Type B pancreatic cell (in vitro differentiated cells): Measurements from ENCODE around the gene CHCT1. TPM values are rescaled to one million over a fixed set of nuclear protein-coding genes. Genes with fewer than 3 reads are reported as not detected.

Source experiments
- DNase-seq: peaks from one replicate; pipeline ENCODE4 v3.0.0; 2021; ENCODE audit warnings: mixed read lengths; ENCODE audit not compliant: unreplicated experiment; ENCODE audit errors: extremely low spot score
- H3K27ac Mint-ChIP-seq: 2 replicates; pipeline ENCODE4 v1.8.0; 2021; ENCODE audit warnings: mild to moderate bottlenecking, mixed read lengths
- H3K27me3 Mint-ChIP-seq: 2 replicates; pipeline ENCODE4 v1.8.0; 2021; ENCODE audit warnings: mixed read lengths
- H3K36me3 Mint-ChIP-seq: 2 replicates; pipeline ENCODE4 v1.8.0; 2021; ENCODE audit warnings: mixed read lengths
- H3K4me1 Mint-ChIP-seq: one replicate; pipeline ENCODE4 v1.8.0; 2021; ENCODE audit warnings: mixed read lengths; ENCODE audit not compliant: unreplicated experiment
- H3K4me3 Mint-ChIP-seq: 2 replicates; pipeline ENCODE4 v1.8.0; 2021; ENCODE audit warnings: mild to moderate bottlenecking, mixed read lengths
- H3K9me3 Mint-ChIP-seq: 2 replicates; pipeline ENCODE4 v1.8.0; 2021; ENCODE audit warnings: mixed read lengths
- total RNA-seq: library from RNA; stranded (reverse); gene quantifications from 2 replicates; pipeline ENCODE4 v1.2.1, GENCODE V29; 2021; ENCODE audit warnings: low replicate concordance
- TF ChIP-seq, protein P1 (sequence below): fragments of 200-600 bp; sonication (generic); conservative IDR thresholded peaks from 2 replicates; pipeline ENCODE4 v1.5.0; 2021; ENCODE audit warnings: antibody characterized with exemption, mild to moderate bottlenecking

CHCT1 gene
- total RNA-seq, 1 donor from 2014 or later, result not detected

DNA sequence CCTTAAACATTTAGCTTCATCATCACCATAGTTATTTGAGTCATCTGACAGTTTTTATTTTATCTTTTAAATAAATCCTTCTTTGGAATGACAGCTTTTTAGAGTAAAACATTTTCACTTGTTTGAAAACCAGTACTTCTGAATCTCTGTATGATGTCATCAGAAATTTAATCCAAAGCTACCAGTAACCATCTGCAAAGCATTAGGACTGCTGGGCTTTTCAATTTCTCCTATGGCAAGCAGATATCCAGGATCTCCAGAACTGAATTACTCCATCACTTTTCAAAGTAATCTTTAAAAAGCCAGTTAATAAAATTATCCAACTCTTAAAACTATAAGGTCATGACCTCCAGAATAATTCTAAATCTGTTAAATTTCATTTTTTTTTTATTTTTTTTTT lies 51.5 kb downstream of the CHCT1 start:
- H3K9me3 Mint-ChIP-seq, result no peaks in the 10 kb centered on the region
- H3K4me3 Mint-ChIP-seq, result no peak overlapping the region
- H3K27ac Mint-ChIP-seq, result no peak overlapping the region
- DNase-seq, result no peak
- no peaks in the 10 kb centered on the region for H3K27me3 Mint-ChIP-seq
- TF ChIP-seq, protein P1, sequence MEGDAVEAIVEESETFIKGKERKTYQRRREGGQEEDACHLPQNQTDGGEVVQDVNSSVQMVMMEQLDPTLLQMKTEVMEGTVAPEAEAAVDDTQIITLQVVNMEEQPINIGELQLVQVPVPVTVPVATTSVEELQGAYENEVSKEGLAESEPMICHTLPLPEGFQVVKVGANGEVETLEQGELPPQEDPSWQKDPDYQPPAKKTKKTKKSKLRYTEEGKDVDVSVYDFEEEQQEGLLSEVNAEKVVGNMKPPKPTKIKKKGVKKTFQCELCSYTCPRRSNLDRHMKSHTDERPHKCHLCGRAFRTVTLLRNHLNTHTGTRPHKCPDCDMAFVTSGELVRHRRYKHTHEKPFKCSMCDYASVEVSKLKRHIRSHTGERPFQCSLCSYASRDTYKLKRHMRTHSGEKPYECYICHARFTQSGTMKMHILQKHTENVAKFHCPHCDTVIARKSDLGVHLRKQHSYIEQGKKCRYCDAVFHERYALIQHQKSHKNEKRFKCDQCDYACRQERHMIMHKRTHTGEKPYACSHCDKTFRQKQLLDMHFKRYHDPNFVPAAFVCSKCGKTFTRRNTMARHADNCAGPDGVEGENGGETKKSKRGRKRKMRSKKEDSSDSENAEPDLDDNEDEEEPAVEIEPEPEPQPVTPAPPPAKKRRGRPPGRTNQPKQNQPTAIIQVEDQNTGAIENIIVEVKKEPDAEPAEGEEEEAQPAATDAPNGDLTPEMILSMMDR, result no peak
- H3K4me1 Mint-ChIP-seq, result peaks cover 7% of the 10 kb centered on the region
- peaks cover 38% of the 10 kb centered on the region for H3K36me3 Mint-ChIP-seq

Other genes starting within 250 kb of the CHCT1 start
- gene USP32, start 30.4 kb upstream of the CHCT1 start, total RNA-seq, result 33.1 and 39.1 TPM in 2 replicates
- gene APPBP2, start 103.8 kb downstream of the CHCT1 start, total RNA-seq, result 44.8 and 66.4 TPM in 2 replicates
- 24.1 and 25.4 TPM in 2 replicates for gene PPM1D, start 177.7 kb downstream of the CHCT1 start, total RNA-seq